Heart right ventricle (tissue), 16 donors: Measurements from ENCODE around the gene SDK2. TPM values are rescaled to one million over a fixed set of nuclear protein-coding genes. Genes with fewer than 3 reads are reported as not detected.
A peak's percentile ranks its signal among the peaks of the same experiment; 100 is the strongest.

ENCODE experiments used
- ATAC-seq, 8 donors: fragments of 200-7000 bp; cut with Tn5 transposase; one replicate each; pipeline ENCODE4 v1.9.1; 2020; ENCODE audit warnings: mild to moderate bottlenecking in 8 of 8, moderate library complexity in 8 of 8, moderate number of reproducible peaks in 1 of 8
- DNase-seq, 2 donors: peaks; one replicate each; pipeline ENCODE4 v3.0.0-alpha.2; 2020
- H3K27ac ChIP-seq, 10 donors: fragments of 200-600 bp; sonication (generic) in 2 of 10; one replicate each; pipeline versions ENCODE4 v1.5.0 to v1.8.0; 2020 to 2022; ENCODE audit warnings: mild to moderate bottlenecking in 3 of 10
- H3K27me3 ChIP-seq, 7 donors: fragments of 200-600 bp; one replicate each; pipeline ENCODE4 v1.8.0; 2021 to 2022; ENCODE audit warnings: mild to moderate bottlenecking in 2 of 7
- H3K36me3 ChIP-seq, 9 donors: fragments of 200-600 bp; sonication (generic) in 1 of 9; one replicate each; pipeline versions ENCODE4 v1.5.0 to v1.8.0; 2020 to 2022; ENCODE audit warnings: mild to moderate bottlenecking in 2 of 9
- H3K4me1 ChIP-seq, 9 donors: fragments of 200-600 bp; sonication (generic) in 1 of 9; one replicate each; pipeline versions ENCODE4 v1.5.0 to v1.8.0; 2020 to 2022; ENCODE audit warnings: mild to moderate bottlenecking in 4 of 9
- H3K4me3 ChIP-seq, 10 donors: fragments of 200-600 bp; sonication (generic) in 2 of 10; one replicate each; pipeline versions ENCODE4 v1.5.0 to v1.8.0; 2020 to 2022; ENCODE audit warnings: mild to moderate bottlenecking in 7 of 10, moderate library complexity in 2 of 10
- H3K9me3 ChIP-seq, 11 donors: fragments of 200-600 bp in 10 of 11; sonication (generic) in 2 of 11; one replicate each; pipeline versions ENCODE4 v1.5.0 to v1.8.0; 2013 to 2022; ENCODE audit warnings: mild to moderate bottlenecking in 2 of 11, control low read depth in 1 of 11, moderate library complexity in 1 of 11
- CTCF ChIP-seq, 9 donors: fragments of 200-600 bp; sonication (generic) in 2 of 9; IDR thresholded peaks; one replicate each; pipeline versions ENCODE4 v1.5.0 to v1.8.0; 2021 to 2022; ENCODE audit warnings: antibody characterized with exemption in 9 of 9, mild to moderate bottlenecking in 5 of 9, moderate library complexity in 1 of 9
- WGBS, 2 donors: extraction: QIAGEN DNeasy Blood & Tissue Kit; methylation state at CpG; one replicate each; pipeline ENCODE4 v1.1.7; 2013; ENCODE audit warnings: inconsistent platforms in 1 of 2; 5-methylcytosine and 5-hydroxymethylcytosine counted together
- intact Hi-C, 10 donors: fragments of 100-400 bp; cut with DNase I; formaldehyde crosslinking; loops; one replicate each; pipeline versions ENCODE4 v1.11.1 to v1.14.2; 2022
- polyA plus RNA-seq, 2 donors: library from polyadenylated mRNA; stranded (reverse); fragments of 200-250 nt; gene quantifications; one replicate each; pipeline ENCODE4 v1.2.3, GENCODE V29; 2013
- total RNA-seq, 10 donors: library from RNA; stranded (reverse); fragmentation: NEBNext Ultra II Directional in 3 of 10; extraction: Animal tissue kit (Norgen Biotek cat#: 25700) in 3 of 10; gene quantifications; one replicate each; pipeline versions ENCODE4 v1.2.1 to v1.2.4, GENCODE V29; 2021 to 2023
- donor health status: Arrhythmogenic right ventricular cardiomyopathy.
- donor health status: ischemic (EF 13 %, LVEDD 7.1; RV severe dilation, severe dysfunction).
- donor health status: healthy with polysubstance abuse.
- donor health status: DM: no; HTN: yes; CAD: no.
- donor health status: DM: no; HTN: no; CAD: no.
- donor health status: ischemic (EF 25% LVEDD 6.9; RV normal size, moderate dysfunction).
- donor health status: ischemic (EF 25% LVEDD 5.7; RV mildly dilated, moderate dysfunction).
- donor health status: healthy.
- donor health status: DM: yes; HTN: yes; CAD: no.
- donor health status: Ischemic cardiomyopathy.
- donor health status: ischemic (EF 35%, LVEDD 5.7; RV mildly dilated, moderate dysfunction).
- donor health status: nonischemic (EF 11% LVEDD 7.7; RV severe dilation, severe dysfunction).
- donor health status: DM: yes; HTN: yes; CAD: no.
- donor health status: PGD.
- donor health status: ischemic (EF 29% LVEDD 5.4; RV normal size, mild dysfunction).
- donor health status: nonischemic (EF 23%, LVEDD 6.1; RV moderate dilation, normal function).

SDK2 gene
- total and polyA plus RNA-seq, 12 donors, result 0.44 to 4.2 (median 1.9) TPM

- no peak overlapping the region for H3K27ac ChIP-seq
- DNase-seq, result no peak
- WGBS, 2 donors, result 91% methylated on average over 11 of the region's 11 CpGs
- TF ChIP-seq CTCF (IDR thresholded peaks at IDR 0.05), result no peak
- no peak overlapping the region for H3K4me3 ChIP-seq
- peaks cover 0 to 15% (median 8%) of the 10 kb centered on the region in 9 donors for H3K4me1 ChIP-seq
- no peak for ATAC-seq
- no peaks in the 10 kb centered on the region for H3K9me3 ChIP-seq
- intact Hi-C loops, result loop anchor here (5.0 to 10.0 kb wide), 10 partner anchors 101 to 744 kb away; partner anchors contain the start of gene SDK2 (in 2 of the 10)
- H3K36me3 ChIP-seq, result no peaks in the 10 kb centered on the region
- H3K27me3 ChIP-seq, result peaks cover 0 to 4% (median 0%) of the 10 kb centered on the region in 7 donors
Observed at GRCh38 chr17:73433501-73433900, 210.7 kb downstream of the SDK2 start.

- ATAC-seq, result no peak
- Histone ChIP-seq H3K27ac (no peak overlapping the region), H3K4me1 (peaks cover 0 to 15% (median 8%) of the 10 kb centered on the region in 9 donors), H3K4me3 (no peak overlapping the region), H3K36me3 (no peaks in the 10 kb centered on the region), H3K27me3 (peaks cover 0 to 4% (median 0%) of the 10 kb centered on the region in 7 donors), H3K9me3 (no peaks in the 10 kb centered on the region)
- no peak for TF ChIP-seq CTCF (IDR thresholded peaks at IDR 0.05)
- 92 to 93% methylated on average over 9 of the region's 9 CpGs for WGBS, 2 donors
- intact Hi-C loops, result loop anchor here (5.0 to 10.0 kb wide), 10 partner anchors 102 to 745 kb away; partner anchors contain the start of gene SDK2 (in 2 of the 10)
- DNase-seq, result no peak
Observed at GRCh38 chr17:73432624-73433190, 211.5 kb downstream of the SDK2 start.

GRCh38 chr17:73431401-73432205, 212.6 kb downstream of the SDK2 start:
- Histone ChIP-seq H3K27me3 (peaks cover 0 to 4% (median 0%) of the 10 kb centered on the region in 7 donors), H3K27ac (no peak overlapping the region), H3K9me3 (no peaks in the 10 kb centered on the region), H3K4me1 (peaks cover 0 to 15% (median 8%) of the 10 kb centered on the region in 9 donors), H3K4me3 (no peak overlapping the region), H3K36me3 (no peaks in the 10 kb centered on the region)
- intact Hi-C loops, result loop anchor here (5.0 to 10.0 kb wide), 10 partner anchors 103 to 746 kb away; partner anchors contain the start of gene SDK2 (in 2 of the 10)
- no peak for TF ChIP-seq CTCF (IDR thresholded peaks at IDR 0.05)
- peak in 1 of 8 donors; percentile 28 for ATAC-seq
- WGBS, 2 donors, result 72 to 80% methylated on average over 26 of the region's 26 CpGs
- no peak for DNase-seq

GRCh38 chr17:73430848-73431247, 213.4 kb downstream of the SDK2 start:
- Histone ChIP-seq H3K9me3 (no peaks in the 10 kb centered on the region), H3K27ac (no peak overlapping the region), H3K4me1 (peaks cover 0 to 15% (median 8%) of the 10 kb centered on the region in 9 donors), H3K36me3 (no peaks in the 10 kb centered on the region), H3K27me3 (peaks cover 0 to 4% (median 0%) of the 10 kb centered on the region in 7 donors), H3K4me3 (no peak overlapping the region)
- ATAC-seq (peak in 1 of 8 donors; percentile 57), DNase-seq (peak in 1 of 2 donors; percentile 30)
- intact Hi-C loops, result loop anchor here (5.0 to 10.0 kb wide), 10 partner anchors 104 to 746 kb away; partner anchors contain the start of gene SDK2 (in 2 of the 10)
- WGBS, 2 donors, result 41 to 49% methylated on average over 8 of the region's 8 CpGs
- TF ChIP-seq CTCF (IDR thresholded peaks at IDR 0.05), result no peak
